Mesodermal cell (in vitro differentiated cells): ENCODE data around the gene RET.

Experiments
- H3K27ac ChIP-seq: 2 replicates; pipeline ENCODE4 v1.7.0; 2013; ENCODE audit warnings: mild to moderate bottlenecking, low read depth, low read length, moderate library complexity; ENCODE audit not compliant: severe bottlenecking
- H3K36me3 ChIP-seq: 2 replicates; pipeline ENCODE4 v1.7.1; 2013; ENCODE audit warnings: mild to moderate bottlenecking, low read length, moderate library complexity; ENCODE audit not compliant: control insufficient read depth, insufficient read depth
- H3K4me1 ChIP-seq: one replicate; pipeline ENCODE4 v1.7.1; 2013; ENCODE audit warnings: mild to moderate bottlenecking, low read length; ENCODE audit not compliant: insufficient read depth, control insufficient read depth, poor library complexity, severe bottlenecking
- H3K4me3 ChIP-seq: 2 replicates; pipeline ENCODE4 v1.7.0; 2013; ENCODE audit warnings: low read length, control low read depth, mild to moderate bottlenecking; ENCODE audit not compliant: insufficient read depth, poor library complexity, severe bottlenecking; ENCODE audit errors: extremely low read depth
- H3K9me3 ChIP-seq: 2 replicates; pipeline ENCODE4 v1.7.1; 2013; ENCODE audit warnings: mild to moderate bottlenecking, low read length, moderate library complexity; ENCODE audit not compliant: control insufficient read depth
- WGBS, 2 experiments: methylation state at CpG; one replicate each; pipeline ENCODE4 v1.1.5; 2013; ENCODE audit warnings: missing lambda C conversion rate in 2 of 2; ENCODE audit not compliant: insufficient coverage in 2 of 2; 5-methylcytosine and 5-hydroxymethylcytosine counted together

RET gene

GRCh38 chr10:43044961-43045621, 31.8 kb upstream of the RET start:
- Histone ChIP-seq H3K4me1 (peaks cover 5% of the 10 kb centered on the region), H3K9me3 (no peaks in the 10 kb centered on the region), H3K27ac (no peak overlapping the region), H3K36me3 (no peaks in the 10 kb centered on the region), H3K4me3 (no peak overlapping the region)
- 87 to 89% methylated on average over 12 to 13 of the region's 14 CpGs for WGBS, 2 experiments

GRCh38 chr10:43045631-43046287, 31.1 kb upstream of the RET start:
- H3K4me1 ChIP-seq = peaks cover 5% of the 10 kb centered on the region
- no peaks in the 10 kb centered on the region for H3K36me3 ChIP-seq
- H3K9me3 ChIP-seq = no peaks in the 10 kb centered on the region
- 83 to 85% methylated on average over 9 to 10 of the region's 11 CpGs for WGBS, 2 experiments
- no peak overlapping the region for H3K4me3 ChIP-seq
- no peak overlapping the region for H3K27ac ChIP-seq

GRCh38 chr10:43046288-43046991, 30.4 kb upstream of the RET start:
- no peaks in the 10 kb centered on the region for H3K36me3 ChIP-seq
- H3K4me1 ChIP-seq = peaks cover 5% of the 10 kb centered on the region
- H3K4me3 ChIP-seq = no peak overlapping the region
- 79 to 82% methylated on average over 11 to 14 of the region's 14 CpGs for WGBS, 2 experiments
- H3K27ac ChIP-seq = no peak overlapping the region
- no peaks in the 10 kb centered on the region for H3K9me3 ChIP-seq

- no peak overlapping the region for H3K27ac ChIP-seq
- WGBS, 2 experiments = 83 to 93% methylated on average over 1 to 3 of the region's 8 CpGs
- H3K9me3 ChIP-seq = no peaks in the 10 kb centered on the region
- H3K4me1 ChIP-seq = peaks cover 5% of the 10 kb centered on the region
- H3K36me3 ChIP-seq = no peaks in the 10 kb centered on the region
- H3K4me3 ChIP-seq = no peak overlapping the region
Measured at GRCh38 chr10:43047288-43047970, 29.4 kb upstream of the RET start.

- Histone ChIP-seq H3K9me3 (no peaks in the 10 kb centered on the region), H3K36me3 (no peaks in the 10 kb centered on the region), H3K4me3 (no peak overlapping the region), H3K4me1 (peaks cover 5% of the 10 kb centered on the region), H3K27ac (no peak overlapping the region)
- 85 to 88% methylated on average over 4 to 5 of the region's 5 CpGs for WGBS, 2 experiments
Measured at GRCh38 chr10:43048301-43049051, 28.4 kb upstream of the RET start.

- Histone ChIP-seq H3K36me3 (no peaks in the 10 kb centered on the region), H3K27ac (no peak overlapping the region), H3K9me3 (no peaks in the 10 kb centered on the region), H3K4me3 (no peak overlapping the region), H3K4me1 (peaks cover 5% of the 10 kb centered on the region)
- WGBS, 2 experiments = 72 to 83% methylated on average over 7 to 9 of the region's 10 CpGs
Measured at GRCh38 chr10:43049081-43049551, 27.8 kb upstream of the RET start.

- no peak overlapping the region for H3K4me3 ChIP-seq
- H3K4me1 ChIP-seq = peaks cover 5% of the 10 kb centered on the region
- no peaks in the 10 kb centered on the region for H3K36me3 ChIP-seq
- no peaks in the 10 kb centered on the region for H3K9me3 ChIP-seq
- no peak overlapping the region for H3K27ac ChIP-seq
Measured at GRCh38 chr10:43050011-43050410, 26.9 kb upstream of the RET start.

- Histone ChIP-seq H3K4me1 (peaks cover under 1% of the 10 kb centered on the region), H3K36me3 (no peaks in the 10 kb centered on the region), H3K4me3 (no peak overlapping the region), H3K9me3 (no peaks in the 10 kb centered on the region), H3K27ac (no peak overlapping the region)
- 70 to 83% methylated on average over 5 of the region's 8 CpGs for WGBS, 2 experiments
Measured at GRCh38 chr10:43053825-43054224, 23.0 kb upstream of the RET start.

GRCh38 chr10:43054593-43054992, 22.3 kb upstream of the RET start:
- WGBS, 2 experiments = 86 to 92% methylated on average over 3 of the region's 3 CpGs
- H3K9me3 ChIP-seq = no peaks in the 10 kb centered on the region

GRCh38 chr10:43055217-43055616, 21.7 kb upstream of the RET start:
- Histone ChIP-seq H3K27ac (no peak overlapping the region), H3K36me3 (no peaks in the 10 kb centered on the region), H3K9me3 (no peaks in the 10 kb centered on the region), H3K4me1 (no peaks in the 10 kb centered on the region), H3K4me3 (no peak overlapping the region)
- 60 to 67% methylated on average over 1 of the region's 3 CpGs for WGBS, 2 experiments

More at GRCh38 chr10:43054593-43054992, 22.3 kb upstream of the RET start:
- Histone ChIP-seq H3K27ac (no peak overlapping the region), H3K4me1 (no peaks in the 10 kb centered on the region), H3K36me3 (no peaks in the 10 kb centered on the region), H3K4me3 (no peak overlapping the region)
